GM12878 (cell line): ENCODE data around the gene YEATS2. TPM values are rescaled to one million over a fixed set of nuclear protein-coding genes. Genes with fewer than 3 reads are reported as not detected.
A peak's percentile ranks its signal among the peaks of the same experiment; 100 is the strongest.

ENCODE experiments used
- ATAC-seq: fragments of 200-7000 bp; cut with Tn5 transposase; 3 replicates; pipeline ENCODE4 v1.9.1; 2020; ENCODE audit warnings: mild to moderate bottlenecking, moderate library complexity
- BruUV-seq: library from RNA; stranded (reverse); fragments of 400-500 nt; replicated peaks from 2 replicates; lab custom pipeline; 2021; lab: Mats Ljungman, UMichigan
- CTCF ChIA-PET: fragments of 300-600 bp; sonication (Branson Sonifier 250); formaldehyde crosslinking; extraction: SDS; loops from one replicate; lab custom pipeline; 2021; ENCODE audit warnings: inconsistent platforms; lab: Yijun Ruan, JAX
- POLR2A ChIA-PET: fragments of 350-600 bp; formaldehyde crosslinking; extraction: SDS; loops from one replicate; lab custom pipeline; 2021; ENCODE audit warnings: inconsistent platforms; lab: Charles Lee
- RAD21 ChIA-PET: fragments of 300-600 bp; sonication (Branson Sonifier 250); formaldehyde crosslinking; loops from one replicate; lab custom pipeline; 2023; ENCODE audit warnings: antibody characterized with exemption; ENCODE audit not compliant: unreplicated experiment; lab: Charles Lee
- SMC1A ChIA-PET: fragments of 300-600 bp; sonication (Branson Sonifier 250); formaldehyde crosslinking; loops from one replicate; lab custom pipeline; 2023; ENCODE audit not compliant: unreplicated experiment, uncharacterized antibody; lab: Charles Lee
- DNase-seq: peaks from one replicate; pipeline ENCODE4 v3.0.0-alpha.2; 2011; ENCODE audit warnings: low read depth, low spot score
- FAIRE-seq: peaks from 3 replicates; lab custom pipeline; 2011; peaks lifted over from hg19 to GRCh38; lab: Jason Lieb, UNC
- H2AFZ ChIP-seq: 2 replicates; pipeline ENCODE4 v1.6.0; 2011; ENCODE audit warnings: low read depth, low read length, control low read depth; ENCODE audit not compliant: control insufficient read depth
- H3K27ac ChIP-seq: 2 replicates; pipeline ENCODE4 v1.5.1; 2011; ENCODE audit warnings: control low read depth; ENCODE audit not compliant: control insufficient read depth, insufficient read depth
- H3K27me3 ChIP-seq, 2 experiments: replicated peaks in 1 of 2; 2 replicates each; pipeline versions ENCODE4 v1.6.0 to v1.6.1; 2011; ENCODE audit warnings: low read length in 1 of 2; ENCODE audit not compliant: control insufficient read depth in 2 of 2, insufficient read depth in 2 of 2
- H3K36me3 ChIP-seq, 2 experiments: 2 replicates each; pipeline ENCODE4 v1.5.1; 2011; ENCODE audit warnings: low read length in 1 of 2; ENCODE audit not compliant: control insufficient read depth in 2 of 2, insufficient read depth in 2 of 2
- H3K4me1 ChIP-seq: 2 replicates; pipeline ENCODE4 v1.6.1; 2011; ENCODE audit warnings: mild to moderate bottlenecking, low read length, moderate library complexity, mixed read lengths; ENCODE audit not compliant: control insufficient read depth, insufficient read depth
- H3K4me2 ChIP-seq: 2 replicates; pipeline ENCODE4 v1.6.0; 2011; ENCODE audit warnings: control low read depth; ENCODE audit not compliant: control insufficient read depth, insufficient read depth
- H3K4me3 ChIP-seq: fragments of 200-600 bp; sonication (generic); 2 replicates; pipeline ENCODE4 v1.5.1; 2016
- H3K79me2 ChIP-seq: 2 replicates; pipeline ENCODE4 v1.6.0; 2011; ENCODE audit warnings: low read length; ENCODE audit not compliant: control insufficient read depth, insufficient read depth
- H3K9ac ChIP-seq: 2 replicates; pipeline ENCODE4 v1.8.0; 2011; ENCODE audit warnings: low read length, control low read depth, mixed read lengths; ENCODE audit not compliant: control insufficient read depth, insufficient read depth
- H3K9me3 ChIP-seq: replicated peaks from 3 replicates; pipeline ENCODE4 v1.5.1; 2011; ENCODE audit warnings: mild to moderate bottlenecking, low read length; ENCODE audit not compliant: control insufficient read depth, insufficient read depth
- H4K20me1 ChIP-seq: 2 replicates; pipeline ENCODE4 v1.6.0; 2011; ENCODE audit not compliant: control insufficient read depth, insufficient read depth
- ATF3 ChIP-seq: IDR thresholded peaks from 2 replicates; pipeline ENCODE4 v1.6.1; 2011; ENCODE audit warnings: low read depth, mild to moderate bottlenecking, low read length, moderate library complexity, borderline replicate concordance; ENCODE audit errors: extremely low read depth
- EGR1 ChIP-seq, 2 experiments: IDR thresholded peaks; 1 replicate in 1 of 2; 2 replicates in 1 of 2; pipeline ENCODE4 v1.6.1; 2011 to 2012; ENCODE audit warnings: low read depth in 2 of 2, low read length in 2 of 2, borderline replicate concordance in 1 of 2, mild to moderate bottlenecking in 1 of 2, moderate library complexity in 1 of 2
- JUND ChIP-seq: IDR thresholded peaks from 2 replicates; pipeline ENCODE4 v1.6.1; 2012; ENCODE audit warnings: low read depth, mild to moderate bottlenecking, low read length, improper control_type of control experiment, moderate library complexity
- NR2C1 ChIP-seq: fragments of 450-650 bp; IDR thresholded peaks from 2 replicates; pipeline ENCODE4 v1.6.1; 2017; ENCODE audit warnings: antibody characterized with exemption, mild to moderate bottlenecking, moderate library complexity
- SREBF1 ChIP-seq: IDR thresholded peaks from 2 replicates; pipeline ENCODE4 v1.6.1; 2012; ENCODE audit warnings: mild to moderate bottlenecking, low read length
- STAT1 ChIP-seq: fragments of 450-650 bp; conservative IDR thresholded peaks from 2 replicates; pipeline ENCODE4 v1.6.1; 2014; ENCODE audit warnings: antibody characterized with exemption, mild to moderate bottlenecking
- USF1 ChIP-seq: IDR thresholded peaks from 2 replicates; pipeline ENCODE4 v1.6.1; 2011; ENCODE audit warnings: borderline replicate concordance, low read depth, mild to moderate bottlenecking, moderate library complexity, mixed read lengths, low read length; ENCODE audit not compliant: insufficient read depth; ENCODE audit errors: extremely low read length
- WGBS: methylation state at CpG from one replicate; pipeline ENCODE4 v1.1.6; 2016; ENCODE audit warnings: low lambda C conversion rate; ENCODE audit not compliant: insufficient replicate concordance, insufficient coverage; ENCODE audit errors: missing lambda C conversion rate; 5-methylcytosine and 5-hydroxymethylcytosine counted together
- in situ Hi-C: fragments of 300-500 bp; cut with MboI; formaldehyde crosslinking; loops from 9 replicates; pipeline ENCODE4 v1.14.3; 2018; ENCODE audit warnings: mixed read lengths
- intact Hi-C: fragments of 100-400 bp; cut with micrococcal nuclease; formaldehyde crosslinking; loops from one replicate; pipeline ENCODE4 v1.14.2; 2022; ENCODE audit not compliant: unreplicated experiment
- polyA plus RNA-seq, 11 experiments: library from polyadenylated mRNA; depleted of rRNA in 4 of 11; unstranded in 6 of 11; stranded (reverse) in 5 of 11; fragments of >200 nt; fragmentation: Nextera tagmentation in 4 of 11; fragmentation: Illumina TruSeq in 1 of 11; extraction: Ambion mirVana in 4 of 11; extraction: Trizol in 1 of 11; gene quantifications; 1 replicate in 1 of 11; 2 replicates in 10 of 11; pipeline versions ENCODE4 v1.2.1 to v1.2.3, GENCODE V29; 2011 to 2016; ENCODE audit warnings: inconsistent platforms in 2 of 11, missing spikeins in 2 of 11, low read depth in 1 of 11
- total RNA-seq, 4 experiments: library from RNA; depleted of rRNA in 3 of 4; stranded (reverse); fragments of >200 nt in 3 of 4; fragmentation: Illumina TruSeq in 1 of 4; extraction: Trizol in 1 of 4; gene quantifications; 2 replicates each; pipeline versions ENCODE4 v1.2.1 to v1.2.3, GENCODE V29; 2013 to 2021

YEATS2 gene
- total and polyA plus RNA-seq, 10 of the 15 experiments (the other 5 are each of a cell fraction or from before 2014, with no cell fraction given): 1.9 to 65.3 (median 25.8) TPM

GRCh38 chr3:183664913-183665381 is 32.6 kb upstream of the YEATS2 start:
- WGBS: 86% methylated on average over 3 of the region's 3 CpGs
- Histone ChIP-seq H4K20me1 (no peaks in the 10 kb centered on the region), H3K27ac (no peak overlapping the region), H3K4me2 (no peak overlapping the region), H3K9ac (no peak overlapping the region), H3K4me1 (no peaks in the 10 kb centered on the region), H3K36me3 (no peaks in the 10 kb centered on the region; a peak in 1 of 4 replicates), H3K9me3 (no peaks in the 10 kb centered on the region), H3K27me3 (no peaks in the 10 kb centered on the region), H3K79me2 (no peaks in the 10 kb centered on the region), H2AFZ (no peak overlapping the region), H3K4me3 (no peak overlapping the region)
- peak; percentile 35 for FAIRE-seq
- BruUV-seq: no TSS peak
- SMC1A ChIA-PET: interaction anchor here (0.8 kb wide), 1 partner anchor 15 kb away, joined by 3 read pairs; no protein-coding TSS in a partner anchor
- in situ Hi-C loops: no loop called here
- TF ChIP-seq NR2C1 (no peak), EGR1 (IDR thresholded peaks at IDR 0.05; ENCODE audit: borderline replicate concordance in 1 of 2, low read depth in 2 of 2, low read length in 2 of 2) (no peak), STAT1 (no peak), ATF3 (no peak), USF1 (no peak), SREBF1 (no peak), JUND (no peak)
- DNase-seq: no peak
- POLR2A ChIA-PET: interaction anchor here (0.7 to 1.1 kb wide), 2 partner anchors 11 to 58 kb away, joined by 3 read pairs; no protein-coding TSS in a partner anchor
- CTCF ChIA-PET: interaction anchor here (0.6 kb wide), 3 partner anchors 15 to 1616 kb away, joined by 3 to 4 read pairs (median 3); no protein-coding TSS in a partner anchor
- ATAC-seq: no peak
- RAD21 ChIA-PET: no interaction called here
- intact Hi-C loops: no loop called here
